Panc1 (cell line): ENCODE data around the gene PSMD1. TPM values are rescaled to one million over a fixed set of nuclear protein-coding genes. Genes with fewer than 3 reads are reported as not detected.

Source experiments
- ATAC-seq: fragments of 200-7000 bp; cut with Tn5 transposase; 2 replicates; pipeline ENCODE4 v1.9.1; 2020; ENCODE audit warnings: mild to moderate bottlenecking, moderate library complexity
- BruUV-seq: library from RNA; stranded (reverse); fragments of 400-500 nt; replicated peaks from 2 replicates; lab custom pipeline; 2021; lab: Mats Ljungman, UMichigan
- CTCF ChIA-PET: fragments of 300-600 bp; sonication (Branson Sonifier 250); formaldehyde crosslinking; loops from one replicate; lab custom pipeline; 2022; ENCODE audit warnings: antibody characterized with exemption; lab: Charles Lee
- POLR2A ChIA-PET: fragments of 300-600 bp; sonication (Branson Sonifier 250); formaldehyde crosslinking; loops from one replicate; lab custom pipeline; 2022; ENCODE audit warnings: antibody characterized with exemption; lab: Charles Lee
- DNase-seq: peaks from one replicate; pipeline ENCODE4 v3.0.0-alpha.2; 2010; ENCODE audit warnings: low read depth, low spot score
- H3K27ac ChIP-seq: 2 replicates; pipeline ENCODE4 v1.5.1; 2011; ENCODE audit warnings: mild to moderate bottlenecking, low read length, inconsistent platforms
- H3K27me3 ChIP-seq: fragments of 200-500 bp; sonication (Bioruptor generic); 2 replicates; pipeline ENCODE4 v1.6.0; 2014; ENCODE audit warnings: low read length, inconsistent platforms; ENCODE audit not compliant: control insufficient read depth, insufficient read depth
- H3K36me3 ChIP-seq: fragments of 200-500 bp; sonication (Bioruptor generic); 2 replicates; pipeline ENCODE4 v1.5.1; 2014; ENCODE audit warnings: inconsistent platforms, mild to moderate bottlenecking, low read length, moderate library complexity; ENCODE audit not compliant: control insufficient read depth, insufficient read depth
- H3K4me1 ChIP-seq: 2 replicates; pipeline ENCODE4 v1.5.1; 2011; ENCODE audit warnings: inconsistent platforms, mild to moderate bottlenecking, low read length, moderate library complexity; ENCODE audit not compliant: control insufficient read depth, insufficient read depth
- H3K4me3 ChIP-seq, 2 experiments: 2 replicates each; pipeline ENCODE4 v1.5.1; 2011 to 2012; ENCODE audit warnings: low read depth in 2 of 2, low read length in 2 of 2, mild to moderate bottlenecking in 2 of 2, inconsistent platforms in 1 of 2, moderate library complexity in 1 of 2
- H3K9me3 ChIP-seq: fragments of 200-500 bp; sonication (Bioruptor generic); 2 replicates; pipeline ENCODE4 v1.5.1; 2014; ENCODE audit warnings: low read depth, mild to moderate bottlenecking, inconsistent platforms, low read length, moderate library complexity; ENCODE audit not compliant: control insufficient read depth, insufficient read depth
- POLR2AphosphoS5 ChIP-seq: IDR thresholded peaks from 2 replicates; pipeline ENCODE4 v1.6.1; 2012; ENCODE audit warnings: mild to moderate bottlenecking, low read depth, low read length, moderate library complexity
- SIN3A ChIP-seq: IDR thresholded peaks from 2 replicates; pipeline ENCODE4 v1.6.1; 2012; ENCODE audit warnings: low read depth, mild to moderate bottlenecking, low read length, moderate library complexity, borderline replicate concordance; ENCODE audit not compliant: insufficient read depth
- TCF7L2 ChIP-seq: IDR thresholded peaks from 2 replicates; pipeline ENCODE4 v1.6.1; 2011; ENCODE audit warnings: mild to moderate bottlenecking, low read depth, low read length, inconsistent platforms
- in situ Hi-C: cut with HindIII; loops from 2 replicates; pipeline ENCODE4 v1.10.0; 2016; ENCODE audit warnings: low sequenced_read_pairs, low pct_unique_long_range_greater_than_20kb
- intact Hi-C: fragments of 100-400 bp; cut with micrococcal nuclease; formaldehyde crosslinking; loops from one replicate; pipeline ENCODE4 v1.10.0; 2022; ENCODE audit not compliant: unreplicated experiment
- total RNA-seq: library from RNA; stranded (reverse); gene quantifications from one replicate; pipeline ENCODE4 v1.2.1, GENCODE V29; 2021; ENCODE audit not compliant: unreplicated experiment
- TF ChIP-seq, protein P1 (sequence below), 2 experiments: IDR thresholded peaks; 2 replicates each; pipeline ENCODE4 v1.6.1; 2011 to 2012; ENCODE audit warnings: low read depth in 2 of 2, control low read depth in 1 of 2, low read length in 1 of 2, mild to moderate bottlenecking in 1 of 2, moderate library complexity in 1 of 2; ENCODE audit not compliant: insufficient read depth in 1 of 2
- TF ChIP-seq, protein P2 (sequence below): fragments of 450-650 bp; IDR thresholded peaks from 2 replicates; pipeline ENCODE4 v1.5.1; 2017; ENCODE audit warnings: mild to moderate bottlenecking

The PSMD1 gene
- total RNA-seq, 1 experiment from 2014 or later, result 146 TPM

DNA sequence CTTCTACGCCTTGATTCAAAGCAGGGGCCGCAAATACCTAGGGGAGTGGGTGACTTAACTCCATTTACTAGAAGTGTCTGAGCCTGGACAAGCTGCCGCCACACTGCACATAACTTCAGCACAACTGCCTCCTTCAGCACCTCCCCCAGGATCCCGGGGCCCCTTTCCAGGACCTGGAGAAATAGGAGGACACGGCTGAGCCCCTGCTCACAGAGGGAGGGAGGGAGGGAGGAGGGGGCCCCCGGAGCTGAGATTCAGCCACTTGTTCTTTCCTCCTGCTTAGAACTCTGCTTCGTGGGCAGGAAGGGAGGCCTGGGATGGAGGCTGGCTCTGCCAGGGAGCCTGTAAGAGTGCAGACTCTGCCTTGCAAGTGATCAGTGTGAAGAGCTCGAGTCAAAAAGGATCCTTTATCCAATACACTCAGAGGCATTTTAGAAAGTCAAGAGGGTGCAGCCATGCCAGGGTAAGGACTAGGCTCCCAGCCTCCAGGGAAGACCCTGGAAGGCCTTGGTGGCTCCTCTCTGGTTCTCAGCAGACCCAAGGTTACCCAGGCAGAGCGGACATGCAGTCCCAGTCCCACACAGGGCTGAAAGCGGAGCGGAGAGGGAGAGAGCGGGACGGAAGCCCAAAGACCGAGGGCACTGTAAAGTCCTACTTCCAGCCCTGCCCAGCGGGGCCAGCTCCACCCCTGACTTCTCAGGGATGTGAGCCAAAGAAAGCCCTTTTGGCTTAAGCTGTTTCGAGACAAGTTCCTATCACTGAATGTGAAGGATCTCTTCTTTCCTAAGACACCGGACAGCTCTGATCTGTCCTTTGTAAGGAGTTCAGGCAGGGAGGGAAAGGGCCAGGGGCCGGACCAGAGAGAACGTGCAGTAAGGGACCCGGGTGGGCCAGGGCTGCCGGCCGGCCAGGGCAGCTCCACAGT, 133.2 kb downstream of the PSMD1 start:
- no TSS peak for BruUV-seq
- intact Hi-C loops (loop anchor here (10.0 kb wide), 1 partner anchor 85 kb away; no protein-coding TSS in a partner anchor), in situ Hi-C loops (no loop called here)
- ChIA-PET POLR2A (no interaction called here), CTCF (interaction anchor here (0.6 to 0.9 kb wide), 3 partner anchors 20 to 1301 kb away, joined by 3 to 7 read pairs (median 7); no protein-coding TSS in a partner anchor)
- Histone ChIP-seq H3K4me3 (no peak overlapping the region), H3K4me1 (no peaks in the 10 kb centered on the region; the same call in 1 of the 2 replicates), H3K27ac (peak overlapping the region; percentile 61; the same call in 1 of the 2 replicates), H3K9me3 (no peaks in the 10 kb centered on the region), H3K27me3 (no peaks in the 10 kb centered on the region), H3K36me3 (no peaks in the 10 kb centered on the region)
- DNase-seq (no peak), ATAC-seq (peak; percentile 54)
- TF ChIP-seq POLR2AphosphoS5, result no peak
- no peak for TF ChIP-seq TCF7L2
- TF ChIP-seq, protein P1, sequence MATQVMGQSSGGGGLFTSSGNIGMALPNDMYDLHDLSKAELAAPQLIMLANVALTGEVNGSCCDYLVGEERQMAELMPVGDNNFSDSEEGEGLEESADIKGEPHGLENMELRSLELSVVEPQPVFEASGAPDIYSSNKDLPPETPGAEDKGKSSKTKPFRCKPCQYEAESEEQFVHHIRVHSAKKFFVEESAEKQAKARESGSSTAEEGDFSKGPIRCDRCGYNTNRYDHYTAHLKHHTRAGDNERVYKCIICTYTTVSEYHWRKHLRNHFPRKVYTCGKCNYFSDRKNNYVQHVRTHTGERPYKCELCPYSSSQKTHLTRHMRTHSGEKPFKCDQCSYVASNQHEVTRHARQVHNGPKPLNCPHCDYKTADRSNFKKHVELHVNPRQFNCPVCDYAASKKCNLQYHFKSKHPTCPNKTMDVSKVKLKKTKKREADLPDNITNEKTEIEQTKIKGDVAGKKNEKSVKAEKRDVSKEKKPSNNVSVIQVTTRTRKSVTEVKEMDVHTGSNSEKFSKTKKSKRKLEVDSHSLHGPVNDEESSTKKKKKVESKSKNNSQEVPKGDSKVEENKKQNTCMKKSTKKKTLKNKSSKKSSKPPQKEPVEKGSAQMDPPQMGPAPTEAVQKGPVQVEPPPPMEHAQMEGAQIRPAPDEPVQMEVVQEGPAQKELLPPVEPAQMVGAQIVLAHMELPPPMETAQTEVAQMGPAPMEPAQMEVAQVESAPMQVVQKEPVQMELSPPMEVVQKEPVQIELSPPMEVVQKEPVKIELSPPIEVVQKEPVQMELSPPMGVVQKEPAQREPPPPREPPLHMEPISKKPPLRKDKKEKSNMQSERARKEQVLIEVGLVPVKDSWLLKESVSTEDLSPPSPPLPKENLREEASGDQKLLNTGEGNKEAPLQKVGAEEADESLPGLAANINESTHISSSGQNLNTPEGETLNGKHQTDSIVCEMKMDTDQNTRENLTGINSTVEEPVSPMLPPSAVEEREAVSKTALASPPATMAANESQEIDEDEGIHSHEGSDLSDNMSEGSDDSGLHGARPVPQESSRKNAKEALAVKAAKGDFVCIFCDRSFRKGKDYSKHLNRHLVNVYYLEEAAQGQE (IDR thresholded peaks at IDR 0.05; ENCODE audit: insufficient read depth in 1 of 2, low read depth in 2 of 2, low read length in 1 of 2), result no peak
- no peak for TF ChIP-seq SIN3A
- TF ChIP-seq, protein P2, sequence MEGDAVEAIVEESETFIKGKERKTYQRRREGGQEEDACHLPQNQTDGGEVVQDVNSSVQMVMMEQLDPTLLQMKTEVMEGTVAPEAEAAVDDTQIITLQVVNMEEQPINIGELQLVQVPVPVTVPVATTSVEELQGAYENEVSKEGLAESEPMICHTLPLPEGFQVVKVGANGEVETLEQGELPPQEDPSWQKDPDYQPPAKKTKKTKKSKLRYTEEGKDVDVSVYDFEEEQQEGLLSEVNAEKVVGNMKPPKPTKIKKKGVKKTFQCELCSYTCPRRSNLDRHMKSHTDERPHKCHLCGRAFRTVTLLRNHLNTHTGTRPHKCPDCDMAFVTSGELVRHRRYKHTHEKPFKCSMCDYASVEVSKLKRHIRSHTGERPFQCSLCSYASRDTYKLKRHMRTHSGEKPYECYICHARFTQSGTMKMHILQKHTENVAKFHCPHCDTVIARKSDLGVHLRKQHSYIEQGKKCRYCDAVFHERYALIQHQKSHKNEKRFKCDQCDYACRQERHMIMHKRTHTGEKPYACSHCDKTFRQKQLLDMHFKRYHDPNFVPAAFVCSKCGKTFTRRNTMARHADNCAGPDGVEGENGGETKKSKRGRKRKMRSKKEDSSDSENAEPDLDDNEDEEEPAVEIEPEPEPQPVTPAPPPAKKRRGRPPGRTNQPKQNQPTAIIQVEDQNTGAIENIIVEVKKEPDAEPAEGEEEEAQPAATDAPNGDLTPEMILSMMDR, result no peak

DNA sequence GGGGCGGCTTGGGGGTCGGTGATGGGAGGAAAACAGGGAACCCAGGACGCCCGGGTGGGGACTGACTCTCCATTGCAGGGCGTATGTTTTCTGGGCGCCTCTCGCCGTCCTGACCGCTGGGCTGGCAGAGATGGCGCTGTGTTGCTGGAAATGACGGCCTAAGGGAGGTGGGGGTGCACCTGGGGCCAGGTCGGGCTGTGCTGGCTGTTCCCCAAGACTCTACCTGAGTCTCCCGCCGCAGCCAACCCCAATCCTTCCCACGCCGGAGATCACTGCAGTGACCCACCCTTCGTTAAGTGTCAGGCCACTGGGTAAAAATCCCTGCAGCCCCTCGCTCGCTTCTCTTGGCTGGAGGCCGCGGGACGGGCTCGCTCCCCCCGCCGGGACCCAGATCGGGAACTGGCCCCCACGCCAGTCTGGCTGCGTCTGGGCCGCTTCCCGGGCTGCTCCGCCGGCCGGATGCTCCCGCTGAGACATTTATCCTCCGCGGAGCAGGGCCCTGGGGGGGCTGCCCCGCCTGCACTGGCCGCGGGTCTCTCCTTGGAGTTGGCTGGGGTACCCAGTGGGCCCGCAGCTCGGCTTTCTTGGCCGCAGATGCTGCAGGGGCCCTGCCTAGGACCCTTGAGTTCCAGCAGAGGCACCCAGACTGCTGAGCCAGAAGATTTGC, 134.0 kb downstream of the PSMD1 start:
- H3K27me3 ChIP-seq, result no peaks in the 10 kb centered on the region
- ChIA-PET POLR2A (interaction anchor here (0.7 kb wide), 1 partner anchor 313 kb away, joined by 7 read pairs; no protein-coding TSS in a partner anchor), CTCF (interaction anchor here (0.6 to 0.7 kb wide), 3 partner anchors 16 to 208 kb away, joined by 3 to 7 read pairs (median 5); no protein-coding TSS in a partner anchor)
- peak overlapping the region in 1 of 2 experiments; percentile 37; a peak in 2 of 4 replicates for H3K4me3 ChIP-seq
- H3K36me3 ChIP-seq, result no peaks in the 10 kb centered on the region
- intact Hi-C loops (loop anchor here (10.0 kb wide), 1 partner anchor 86 kb away; no protein-coding TSS in a partner anchor), in situ Hi-C loops (no loop called here)
- no peaks in the 10 kb centered on the region for H3K9me3 ChIP-seq
- TF ChIP-seq SIN3A (no peak), POLR2AphosphoS5 (no peak)
- ATAC-seq (peak; percentile 60), DNase-seq (no peak)
- BruUV-seq, result no TSS peak
- H3K4me1 ChIP-seq, result no peaks in the 10 kb centered on the region; the same call in 1 of the 2 replicates
- no peak overlapping the region; the same call in 1 of the 2 replicates for H3K27ac ChIP-seq
